Neural cell (in vitro differentiated cells): ENCODE results near the gene ZDHHC5.

ENCODE experiments used
- EP300 ChIP-seq: fragments of 450-650 bp; conservative IDR thresholded peaks from 2 replicates; pipeline ENCODE4 v1.6.1; 2014; ENCODE audit warnings: antibody characterized with exemption, mild to moderate bottlenecking, moderate library complexity; ENCODE audit not compliant: poor library complexity, severe bottlenecking
- EZH2 ChIP-seq: fragments of 200-600, 300-800 bp; shearing (Covaris generic), sonication (generic); IDR thresholded peaks from 2 replicates; pipeline ENCODE4 v1.6.1; 2014; ENCODE audit warnings: antibody characterized with exemption, low read length, borderline replicate concordance, mild to moderate bottlenecking; ENCODE audit not compliant: insufficient read depth, poor library complexity, severe bottlenecking
- MXI1 ChIP-seq: fragments of 450-650 bp; conservative IDR thresholded peaks from 2 replicates; pipeline ENCODE4 v1.6.1; 2014; ENCODE audit warnings: antibody characterized with exemption, mild to moderate bottlenecking; ENCODE audit not compliant: poor library complexity, severe bottlenecking
- POLR2AphosphoS5 ChIP-seq: IDR thresholded peaks from 2 replicates; pipeline ENCODE4 v1.6.1; 2012
- TAF1 ChIP-seq: IDR thresholded peaks from 2 replicates; pipeline ENCODE4 v1.6.1; 2012; ENCODE audit warnings: low read depth
- TF ChIP-seq, protein P1 (sequence below): fragments of 450-650 bp; IDR thresholded peaks from 2 replicates; pipeline ENCODE4 v1.5.1; 2014; ENCODE audit warnings: antibody characterized with exemption, mild to moderate bottlenecking, moderate library complexity; ENCODE audit not compliant: poor library complexity, severe bottlenecking

DNA sequence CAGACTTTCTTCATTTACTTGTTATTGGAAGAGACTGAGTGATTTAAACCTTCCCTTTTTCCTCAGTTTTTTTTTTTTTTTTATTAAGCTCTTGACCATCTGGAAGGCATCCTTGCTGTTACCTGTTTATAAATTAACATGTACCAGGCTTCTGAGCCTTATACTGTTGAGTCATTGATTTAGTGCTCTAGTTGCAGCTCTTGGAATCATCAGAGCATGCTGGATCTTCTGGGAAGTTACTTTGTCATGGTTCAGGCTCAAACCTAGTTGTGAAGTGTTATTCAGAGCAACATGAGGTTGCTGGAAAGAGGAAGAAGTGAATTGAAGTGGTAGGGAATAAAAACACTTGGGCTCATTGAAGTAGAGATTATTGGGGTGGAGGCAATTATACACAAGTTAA is 6.3 kb downstream of the ZDHHC5 start:
- TF ChIP-seq EP300 (no peak), EZH2 (no peak), POLR2AphosphoS5 (no peak), TAF1 (no peak), MXI1 (no peak)
- TF ChIP-seq, protein P1, sequence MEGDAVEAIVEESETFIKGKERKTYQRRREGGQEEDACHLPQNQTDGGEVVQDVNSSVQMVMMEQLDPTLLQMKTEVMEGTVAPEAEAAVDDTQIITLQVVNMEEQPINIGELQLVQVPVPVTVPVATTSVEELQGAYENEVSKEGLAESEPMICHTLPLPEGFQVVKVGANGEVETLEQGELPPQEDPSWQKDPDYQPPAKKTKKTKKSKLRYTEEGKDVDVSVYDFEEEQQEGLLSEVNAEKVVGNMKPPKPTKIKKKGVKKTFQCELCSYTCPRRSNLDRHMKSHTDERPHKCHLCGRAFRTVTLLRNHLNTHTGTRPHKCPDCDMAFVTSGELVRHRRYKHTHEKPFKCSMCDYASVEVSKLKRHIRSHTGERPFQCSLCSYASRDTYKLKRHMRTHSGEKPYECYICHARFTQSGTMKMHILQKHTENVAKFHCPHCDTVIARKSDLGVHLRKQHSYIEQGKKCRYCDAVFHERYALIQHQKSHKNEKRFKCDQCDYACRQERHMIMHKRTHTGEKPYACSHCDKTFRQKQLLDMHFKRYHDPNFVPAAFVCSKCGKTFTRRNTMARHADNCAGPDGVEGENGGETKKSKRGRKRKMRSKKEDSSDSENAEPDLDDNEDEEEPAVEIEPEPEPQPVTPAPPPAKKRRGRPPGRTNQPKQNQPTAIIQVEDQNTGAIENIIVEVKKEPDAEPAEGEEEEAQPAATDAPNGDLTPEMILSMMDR: no peak
